ENCODE data around the gene CDH4. TPM values are rescaled to one million over a fixed set of nuclear protein-coding genes. Genes with fewer than 3 reads are reported as not detected.

The CDH4 gene
- total and polyA plus RNA-seq, 2 of the 4 experiments (the other 2 are of a cell fraction) = 1.6 to 3.5 TPM

DNA sequence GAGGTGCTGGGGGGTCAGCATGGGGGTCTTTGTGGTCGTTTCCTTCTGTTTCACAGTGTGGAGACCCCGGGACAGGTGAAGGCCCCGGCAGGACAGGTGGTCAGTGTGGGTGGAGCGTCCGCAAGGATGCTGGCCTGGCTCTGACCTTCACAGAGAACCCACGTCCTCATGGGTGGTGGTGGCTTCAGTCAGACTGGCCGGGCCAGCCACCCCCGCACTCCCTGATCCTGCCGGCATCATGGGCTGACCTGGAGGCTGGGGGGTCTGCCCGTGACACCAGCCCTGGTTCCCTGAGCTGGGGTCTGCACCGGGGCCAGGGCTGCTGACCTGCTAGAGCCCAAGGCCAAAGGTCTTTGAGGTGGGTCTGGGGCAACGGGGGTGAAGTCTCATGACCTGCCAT is 41.9 kb downstream of the CDH4 start:
- DNase-seq (no peak), ATAC-seq (ENCODE audit: low read depth) (no peak)
- H4K20me1 ChIP-seq (ENCODE audit: insufficient read depth, low read length) = no peaks in the 10 kb centered on the region
- H2BK5ac ChIP-seq (ENCODE audit: low read depth, low read length, poor library complexity, severe bottlenecking) = no peak overlapping the region
- H3K14ac ChIP-seq (replicated peaks; ENCODE audit: low read depth, low read length) = no peak overlapping the region
- 0 out of 2 replicates have a peak, but pooled peaks cover 2% of the 10 kb centered on the region for H3K4me1 ChIP-seq (ENCODE audit: control insufficient read depth, insufficient read depth, low read length)
- no peak overlapping the region for H2BK120ac ChIP-seq (ENCODE audit: low read depth, low read length)
- no peak overlapping the region for H2AK9ac ChIP-seq (replicated peaks; ENCODE audit: low read depth, low read length, poor library complexity)
- no peak overlapping the region for H4K91ac ChIP-seq (ENCODE audit: insufficient read depth, low read depth, low read length)
- no peak overlapping the region for H2BK15ac ChIP-seq (ENCODE audit: low read depth, low read length)
- H3K4ac ChIP-seq (ENCODE audit: low read depth, low read length) = no peak overlapping the region
- H3K79me1 ChIP-seq (ENCODE audit: low read depth in 1 of 2, low read length in 2 of 2) = peaks cover 0 to 7% of the 10 kb centered on the region in 2 experiments; a peak in 1 of 4 replicates
- no peaks in the 10 kb centered on the region; the same call in 1 of the 2 replicates for H3K36me3 ChIP-seq (ENCODE audit: control insufficient read depth, insufficient read depth, low read length)
- WGBS, 2 experiments (ENCODE audit: extremely low coverage in 2 of 2, insufficient read length in 1 of 2) = no CpG with 5 or more reads among the region's 12 CpGs
- TF ChIP-seq MAFK (IDR thresholded peaks at IDR 0.05; ENCODE audit: low read depth, low read length) (no peak), CEBPB (IDR thresholded peaks at IDR 0.05; ENCODE audit: low read depth, low read length) (no peak), MAZ (IDR thresholded peaks at IDR 0.05; ENCODE audit: borderline replicate concordance, low read depth, low read length) (no peak), POLR2A (IDR thresholded peaks at IDR 0.05; ENCODE audit: low read depth, low read length) (no peak), SMC3 (IDR thresholded peaks at IDR 0.05; ENCODE audit: low read depth, low read length) (no peak), RFX5 (IDR thresholded peaks at IDR 0.05; ENCODE audit: low read depth, low read length) (no peak), MXI1 (IDR thresholded peaks at IDR 0.05; ENCODE audit: borderline replicate concordance, low read depth, low read length) (no peak), RAD21 (IDR thresholded peaks at IDR 0.05; ENCODE audit: low read length) (no peak), CHD1 (IDR thresholded peaks at IDR 0.05; ENCODE audit: low read depth, low read length) (no peak)
- POLR2A ChIA-PET (ENCODE audit: unreplicated experiment) = no interaction called here
- H3K9ac ChIP-seq (ENCODE audit: low read depth, low read length) = no peak overlapping the region
- in situ Hi-C loops (cut with MboI; ENCODE audit: low sequenced_read_pairs) = no loop called here
- no peak overlapping the region for H4K5ac ChIP-seq (ENCODE audit: low read depth, low read length)
- intact Hi-C loops (cut with micrococcal nuclease) = no loop called here
- dilution Hi-C loops (cut with HindIII; ENCODE audit: low sequenced_read_pairs, unreplicated experiment) = no loop called here
- H3K9me1 ChIP-seq (ENCODE audit: insufficient read depth, low read length) = peaks cover 4% of the 10 kb centered on the region; the same call in 1 of the 2 replicates
- H4K8ac ChIP-seq (ENCODE audit: low read depth in 2 of 2, low read length in 2 of 2) = no peak overlapping the region
- H3K56ac ChIP-seq (ENCODE audit: extremely low read depth, insufficient read depth, low read length) = no peak overlapping the region
- CTCF ChIA-PET = no interaction called here
- H3K4me2 ChIP-seq (ENCODE audit: low read depth, low read length) = no peak overlapping the region
- no peak overlapping the region for H2AK5ac ChIP-seq (ENCODE audit: low read depth, low read length)
- no peaks in the 10 kb centered on the region; the same call in 1 of the 2 replicates for H3K9me3 ChIP-seq (ENCODE audit: control insufficient read depth, insufficient read depth, low read length)
- H3K18ac ChIP-seq (ENCODE audit: low read depth, low read length) = no peak overlapping the region
- H2BK20ac ChIP-seq (ENCODE audit: low read depth, low read length) = no peak overlapping the region
- no peak overlapping the region for H2AFZ ChIP-seq (replicated peaks; ENCODE audit: low read length, poor library complexity)
- H3K4me3 ChIP-seq (ENCODE audit: insufficient read depth, low read depth, low read length) = no peak overlapping the region
- no peak overlapping the region for H3K27ac ChIP-seq (ENCODE audit: insufficient read depth, low read length)
- no peaks in the 10 kb centered on the region for H3K27me3 ChIP-seq (ENCODE audit: control insufficient read depth, insufficient read depth, low read length)
- H3K23ac ChIP-seq (ENCODE audit: low read depth, low read length) = no peak overlapping the region
- no TSS peak for BruUV-seq (replicated peaks)

All from IMR-90 (cell line).